K562 (cell line): ENCODE measurements around the gene UBXN2A. TPM values are rescaled to one million over a fixed set of nuclear protein-coding genes. Genes with fewer than 3 reads are reported as not detected.

Experiments
- ARHGAP35 ChIP-seq: fragments of 450-650 bp; IDR thresholded peaks from 2 replicates; pipeline ENCODE4 v1.6.1; 2018; ENCODE audit not compliant: partially characterized antibody
- BACH1 ChIP-seq: fragments of 200-800 bp; sonication (Bioruptor generic); IDR thresholded peaks from 2 replicates; pipeline ENCODE4 v1.6.1; 2016; ENCODE audit warnings: missing genetic modification characterization, missing compliant biosample characterization
- BHLHE40 ChIP-seq: IDR thresholded peaks from 2 replicates; pipeline ENCODE4 v1.6.1; 2011; ENCODE audit warnings: low read length, improper control_type of control experiment
- E2F3 ChIP-seq: fragments of 250-450 bp; sonication (Bioruptor Pico); IDR thresholded peaks from 2 replicates; pipeline ENCODE4 v1.4.0; 2020; ENCODE audit warnings: mild to moderate bottlenecking
- JUN ChIP-seq, 2 experiments: sonication (generic) in 1 of 2; formaldehyde crosslinking in 1 of 2; IDR thresholded peaks; 2 replicates each; pipeline versions ENCODE4 v1.6.1 to v1.8.0; 2012 to 2022; ENCODE audit warnings: borderline replicate concordance in 2 of 2, mild to moderate bottlenecking in 2 of 2, improper control_type of control experiment in 1 of 2, low read depth in 1 of 2, low read length in 1 of 2, missing genetic modification reagents in 1 of 2
- MBD1 ChIP-seq: fragments of 250-450 bp; sonication (Bioruptor Pico); IDR thresholded peaks from 2 replicates; pipeline ENCODE4 v1.8.0; 2022; ENCODE audit warnings: inconsistent platforms
- MGA ChIP-seq: fragments of 450-650 bp; IDR thresholded peaks from 2 replicates; pipeline ENCODE4 v1.6.1; 2016; ENCODE audit warnings: mild to moderate bottlenecking, moderate library complexity
- MIER1 ChIP-seq: fragments of 450-650 bp; IDR thresholded peaks from 2 replicates; pipeline ENCODE4 v1.6.1; 2016; ENCODE audit warnings: antibody characterized with exemption, mild to moderate bottlenecking, low read depth
- POLR3G ChIP-seq: IDR thresholded peaks from 2 replicates; pipeline ENCODE4 v1.6.1; 2011; ENCODE audit not compliant: insufficient read length, insufficient replicate concordance; ENCODE audit errors: extremely low read depth
- SIX5 ChIP-seq, 2 experiments: IDR thresholded peaks; 2 replicates each; pipeline ENCODE4 v1.6.1; 2011; ENCODE audit warnings: low read length in 2 of 2, borderline replicate concordance in 1 of 2, low read depth in 1 of 2, mild to moderate bottlenecking in 1 of 2, moderate library complexity in 1 of 2; ENCODE audit not compliant: insufficient read depth in 1 of 2
- SMAD1 ChIP-seq: fragments of 150-350 bp; IDR thresholded peaks from 2 replicates; pipeline ENCODE4 v1.6.1; 2014; ENCODE audit warnings: low read length, low read depth; ENCODE audit not compliant: partially characterized antibody
- ZBTB43 ChIP-seq: sonication (generic); formaldehyde crosslinking; IDR thresholded peaks from 2 replicates; pipeline ENCODE4 v1.8.0; 2023; ENCODE audit warnings: mild to moderate bottlenecking, missing genetic modification reagents
- polyA plus RNA-seq, 8 experiments: library from polyadenylated mRNA; depleted of rRNA in 4 of 8; stranded (reverse) in 5 of 8; unstranded in 3 of 8; fragments of >200 nt; fragmentation: Nextera tagmentation in 2 of 8; fragmentation: Illumina TruSeq in 1 of 8; extraction: Ambion mirVana in 2 of 8; extraction: Trizol in 1 of 8; gene quantifications; 2 replicates each; pipeline versions ENCODE4 v1.2.1 to v1.2.3, GENCODE V29; 2011 to 2014; ENCODE audit warnings: inconsistent platforms in 1 of 8, missing spikeins in 1 of 8
- total RNA-seq, 7 experiments: library from RNA; depleted of rRNA in 6 of 7; stranded (reverse); fragments of >200 nt in 6 of 7; fragmentation: Illumina TruSeq in 2 of 7; extraction: Trizol in 2 of 7; gene quantifications; 2 replicates each; pipeline versions ENCODE4 v1.2.1 to v1.2.3, GENCODE V29; 2011 to 2021; ENCODE audit warnings: low replicate concordance in 1 of 7

UBXN2A gene
- total and polyA plus RNA-seq, 9 of the 15 experiments (the other 6 are each of a cell fraction or from before 2014, with no cell fraction given), result 3.4 to 25.6 (median 16.0) TPM

GRCh38 chr2:23939987-23940717, at the start of gene UBXN2A (continued):
- no peak for TF ChIP-seq MGA
- TF ChIP-seq POLR3G, result no peak
- no peak for TF ChIP-seq MBD1
- peak; percentile 72 for TF ChIP-seq E2F3 (CRISPR knock-in tag)
- TF ChIP-seq BACH1 (tag), result peak; percentile 51; the same call in 1 of the 2 replicates
- TF ChIP-seq SIX5 (IDR thresholded peaks at IDR 0.05; ENCODE audit: borderline replicate concordance in 1 of 2, insufficient read depth in 1 of 2, low read depth in 1 of 2, low read length in 2 of 2), result no peak
- TF ChIP-seq JUN (IDR thresholded peaks at IDR 0.05; ENCODE audit: borderline replicate concordance, low read depth, low read length), result peak; percentile 13; the same call in 1 of the 2 replicates
- no peak for TF ChIP-seq JUN (CRISPR knock-in tag; IDR thresholded peaks at IDR 0.05; ENCODE audit: borderline replicate concordance)
- no peak for TF ChIP-seq SMAD1
- TF ChIP-seq ARHGAP35, result no peak
- no peak for TF ChIP-seq BHLHE40
- TF ChIP-seq MIER1, result no peak
- TF ChIP-seq ZBTB43 (CRISPR knock-in tag), result no peak
